GM12873 (cell line): ENCODE measurements around the gene TBC1D10A.

Experiments used
- TF ChIP-seq, protein P1 (sequence below): IDR thresholded peaks from 2 replicates; pipeline ENCODE4 v1.5.1; 2012; ENCODE audit warnings: low read depth, mild to moderate bottlenecking, moderate library complexity, low read length, control low read depth; ENCODE audit not compliant: insufficient read depth; ENCODE audit errors: missing control alignments

The TBC1D10A gene

DNA sequence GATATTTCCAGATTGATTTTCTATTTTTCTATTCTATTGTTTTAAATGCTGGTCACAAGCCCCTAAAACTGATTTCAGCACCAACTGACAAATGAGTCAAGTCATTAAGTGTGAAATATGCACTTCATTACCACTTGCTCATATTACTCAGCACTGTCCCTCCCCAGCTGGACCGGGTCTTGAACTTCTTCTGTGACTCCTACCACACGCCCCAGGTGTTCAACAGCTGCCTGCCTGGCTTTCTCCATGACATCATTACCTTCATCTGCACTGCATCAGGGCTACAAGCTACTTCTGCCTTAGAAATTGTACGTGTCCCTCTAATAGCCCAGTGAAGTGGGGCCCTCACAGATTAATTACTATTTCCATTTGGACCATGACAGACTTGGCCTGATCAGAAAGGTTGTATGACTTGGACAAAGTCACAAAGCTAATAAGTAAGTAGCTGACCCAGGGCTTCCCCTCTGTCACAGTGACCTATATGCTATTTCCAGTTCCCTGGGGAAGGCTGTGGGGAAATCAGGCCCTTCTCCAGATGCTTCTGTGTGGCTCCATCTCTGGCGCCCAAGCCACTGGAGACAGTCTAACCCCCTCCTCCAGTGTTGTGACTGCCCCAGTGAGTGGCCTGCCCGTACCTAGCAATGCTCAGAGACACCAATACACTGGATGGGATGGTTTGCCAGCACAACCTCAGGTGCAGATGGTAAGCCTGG is 18.1 kb downstream of the TBC1D10A start:
- TF ChIP-seq, protein P1, sequence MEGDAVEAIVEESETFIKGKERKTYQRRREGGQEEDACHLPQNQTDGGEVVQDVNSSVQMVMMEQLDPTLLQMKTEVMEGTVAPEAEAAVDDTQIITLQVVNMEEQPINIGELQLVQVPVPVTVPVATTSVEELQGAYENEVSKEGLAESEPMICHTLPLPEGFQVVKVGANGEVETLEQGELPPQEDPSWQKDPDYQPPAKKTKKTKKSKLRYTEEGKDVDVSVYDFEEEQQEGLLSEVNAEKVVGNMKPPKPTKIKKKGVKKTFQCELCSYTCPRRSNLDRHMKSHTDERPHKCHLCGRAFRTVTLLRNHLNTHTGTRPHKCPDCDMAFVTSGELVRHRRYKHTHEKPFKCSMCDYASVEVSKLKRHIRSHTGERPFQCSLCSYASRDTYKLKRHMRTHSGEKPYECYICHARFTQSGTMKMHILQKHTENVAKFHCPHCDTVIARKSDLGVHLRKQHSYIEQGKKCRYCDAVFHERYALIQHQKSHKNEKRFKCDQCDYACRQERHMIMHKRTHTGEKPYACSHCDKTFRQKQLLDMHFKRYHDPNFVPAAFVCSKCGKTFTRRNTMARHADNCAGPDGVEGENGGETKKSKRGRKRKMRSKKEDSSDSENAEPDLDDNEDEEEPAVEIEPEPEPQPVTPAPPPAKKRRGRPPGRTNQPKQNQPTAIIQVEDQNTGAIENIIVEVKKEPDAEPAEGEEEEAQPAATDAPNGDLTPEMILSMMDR: no peak

DNA sequence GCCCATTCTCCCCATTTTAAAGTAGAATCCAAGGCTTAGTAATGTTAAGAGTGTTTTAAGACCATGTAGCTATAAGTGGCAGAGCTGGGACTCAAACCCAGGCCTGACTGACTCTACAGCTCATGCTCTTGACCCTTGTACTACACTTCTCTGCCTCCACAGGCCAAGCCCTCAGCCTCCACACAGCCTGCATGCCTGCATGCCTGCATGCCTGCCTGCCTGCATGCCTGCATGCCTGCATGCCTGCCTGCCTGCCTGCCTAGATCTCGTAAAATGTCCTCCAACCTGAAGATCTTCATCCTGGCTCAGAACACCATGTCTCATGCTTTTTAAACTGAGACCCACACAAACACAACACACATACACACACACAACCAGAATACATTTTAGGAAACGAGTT is 18.6 kb downstream of the TBC1D10A start:
- TF ChIP-seq, protein P1: no peak

DNA sequence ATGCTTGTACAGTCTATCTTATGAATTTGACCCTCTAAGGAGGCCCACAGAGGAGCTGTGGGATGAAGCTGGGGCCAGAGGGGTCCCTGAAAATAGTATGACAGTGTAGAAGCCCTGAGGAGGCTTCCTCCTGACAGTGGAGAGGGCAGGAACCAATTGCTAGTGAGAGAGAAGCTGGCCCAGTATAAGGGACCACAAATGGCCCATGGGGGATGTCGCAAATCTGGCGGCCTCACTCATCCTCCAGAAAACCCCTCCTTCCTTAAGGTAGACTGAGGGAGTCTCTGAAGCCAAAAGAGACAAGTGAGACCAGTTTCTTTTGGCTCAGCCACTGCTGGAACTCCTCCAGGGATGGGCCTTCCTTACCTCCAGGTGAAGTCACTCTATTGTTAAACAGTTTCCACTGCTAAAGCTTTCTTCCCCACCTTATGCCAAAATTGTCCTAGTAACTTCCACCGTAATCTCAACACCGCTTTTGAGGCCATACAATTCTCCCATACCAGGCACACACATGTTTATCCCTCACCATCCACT is 19.6 kb downstream of the TBC1D10A start:
- TF ChIP-seq, protein P1: no peak

DNA sequence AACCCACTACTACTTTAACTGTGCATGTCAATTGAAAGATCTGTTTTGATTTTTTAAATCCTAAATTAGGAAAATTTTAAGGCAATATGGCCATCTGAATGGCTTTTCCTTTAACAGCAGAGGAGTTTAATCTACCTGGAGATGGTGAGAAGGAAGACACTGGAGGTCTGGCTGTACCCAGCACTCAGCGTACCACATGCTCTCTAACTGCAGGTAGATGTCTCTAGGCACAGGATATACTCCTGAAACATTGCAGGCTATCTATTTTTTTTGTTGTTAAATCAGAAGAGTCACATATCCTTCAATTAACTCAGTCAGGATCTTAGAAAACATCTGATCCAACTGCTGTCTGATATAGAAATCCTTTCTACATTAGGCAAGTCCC is 20.1 kb downstream of the TBC1D10A start:
- TF ChIP-seq, protein P1: no peak

DNA sequence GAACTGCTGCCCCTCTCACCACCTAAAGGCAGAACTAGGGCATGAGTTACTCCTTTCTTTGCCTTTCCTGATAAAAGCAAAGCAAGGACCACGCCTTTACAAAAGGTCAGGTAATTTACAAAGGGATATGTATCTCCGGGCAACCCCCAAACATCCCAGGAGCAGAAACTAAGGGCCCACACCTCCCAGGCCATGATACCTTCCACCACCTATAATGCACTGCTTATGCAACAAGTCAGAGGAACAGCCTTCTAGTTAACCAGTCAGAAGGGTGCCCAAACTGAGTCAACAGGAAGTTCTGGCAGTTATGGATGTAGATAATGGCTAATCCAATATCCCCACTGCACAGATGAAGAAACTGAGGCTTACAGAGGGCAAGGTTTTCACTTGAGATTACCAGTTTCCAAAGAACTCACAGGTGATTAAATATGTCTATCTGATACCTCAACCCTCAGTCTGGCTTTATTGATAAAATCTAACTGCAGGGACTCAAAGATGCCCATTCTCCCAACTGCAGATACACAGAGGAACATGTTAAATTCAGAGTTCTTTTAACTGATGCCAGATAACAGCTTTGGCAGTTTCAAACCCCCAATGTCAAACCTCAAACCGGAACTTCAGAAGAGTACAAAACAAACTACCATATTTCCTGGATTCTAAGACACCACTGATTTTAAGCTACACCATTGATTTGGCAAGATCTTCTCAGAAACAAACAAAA is 20.7 kb downstream of the TBC1D10A start:
- TF ChIP-seq, protein P1: no peak

DNA sequence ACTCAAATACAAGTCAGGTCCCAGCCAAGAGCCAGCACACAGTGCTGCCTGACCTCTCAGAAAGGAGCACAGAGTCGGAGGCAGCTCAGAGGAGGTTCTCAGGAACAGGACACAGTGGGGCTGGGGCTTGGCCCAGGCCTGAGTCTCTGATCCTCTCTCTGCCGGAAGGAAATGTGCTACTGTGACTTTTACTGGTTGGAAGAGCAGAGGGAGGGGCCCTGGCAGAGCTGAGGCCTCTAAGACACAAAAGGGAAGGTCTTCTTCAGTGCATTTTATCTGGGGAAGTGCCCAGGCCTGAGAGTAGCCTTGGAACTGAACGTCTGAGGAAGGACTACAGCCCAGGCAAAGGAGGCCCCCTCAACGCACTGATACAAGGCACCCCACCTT is 21.2 kb downstream of the TBC1D10A start:
- TF ChIP-seq, protein P1: no peak

DNA sequence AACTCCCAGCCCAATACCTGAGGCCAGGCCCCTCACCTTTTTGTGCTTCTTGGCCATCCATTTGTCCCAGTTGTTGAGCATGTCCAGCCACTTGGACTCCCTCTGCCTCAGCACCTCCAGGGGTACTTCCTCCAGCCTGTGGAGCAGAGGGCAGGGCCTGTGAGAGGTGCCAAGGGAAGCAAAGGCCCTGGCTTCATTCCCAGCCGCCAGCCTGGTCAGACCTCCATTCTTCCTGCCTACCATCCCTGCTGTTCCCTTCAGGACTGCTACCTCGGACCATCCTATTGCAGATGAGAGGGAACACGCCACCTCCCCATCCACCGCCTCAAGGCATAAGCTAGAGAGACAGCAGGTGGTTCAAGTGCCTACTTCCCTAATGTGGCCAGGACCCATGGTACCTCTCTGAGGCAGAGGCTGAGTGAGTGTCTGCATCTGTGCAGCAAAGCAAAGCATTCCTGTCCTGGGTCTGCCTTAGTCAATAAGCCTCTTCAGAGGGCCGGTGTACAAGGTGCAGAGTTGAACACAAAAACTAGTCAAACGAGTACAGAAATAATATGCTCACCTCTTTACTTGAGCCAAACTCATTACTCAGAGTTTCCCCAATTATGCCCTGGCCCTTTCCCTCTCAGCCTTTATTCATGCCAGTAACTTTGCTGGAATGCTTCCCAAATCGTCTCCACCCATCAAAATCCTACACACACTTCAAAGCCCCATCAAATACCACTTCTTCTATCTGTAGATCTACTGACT is 22.1 kb downstream of the TBC1D10A start:
- TF ChIP-seq, protein P1: no peak
